ENCODE data around the gene SCAMP2. TPM values are rescaled to one million over a fixed set of nuclear protein-coding genes. Genes with fewer than 3 reads are reported as not detected.

The SCAMP2 gene
- total RNA-seq, 1 donor from 2014 or later = 93.4 TPM

DNA sequence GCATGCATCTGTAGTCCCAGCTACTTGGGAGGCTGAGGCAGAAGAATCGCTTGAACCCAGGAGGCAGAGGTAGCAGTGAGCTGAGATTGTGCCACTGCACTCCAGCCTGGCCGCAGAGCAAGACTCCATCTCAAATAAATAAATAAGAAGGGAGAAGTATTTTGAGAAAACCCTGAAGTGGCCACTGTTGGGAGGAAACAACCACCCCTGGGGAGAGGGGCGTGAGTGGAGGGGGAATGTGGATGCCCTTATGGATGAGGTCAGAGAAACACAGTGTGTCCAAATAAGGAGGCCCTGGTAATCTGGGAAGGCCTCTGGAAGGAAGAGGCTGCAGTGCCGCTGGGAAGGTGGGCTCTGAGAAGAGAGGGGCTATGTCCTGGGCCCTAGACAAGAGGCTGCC, 50.9 kb downstream of the SCAMP2 start:
- no peaks in the 10 kb centered on the region for H3K36me3 ChIP-seq (ENCODE audit: control insufficient read depth, insufficient read depth, low read length)
- no peak for TF ChIP-seq CTCF (IDR thresholded peaks at IDR 0.05; ENCODE audit: insufficient read depth, low read length, poor library complexity, severe bottlenecking)
- H3K4me3 ChIP-seq (ENCODE audit: low read depth, low read length) = no peak overlapping the region
- H3K27me3 ChIP-seq (ENCODE audit: control insufficient read depth, insufficient read depth, low read length) = peaks cover 28% of the 10 kb centered on the region
- DNase-seq (ENCODE audit: low read depth) = no peak

DNA sequence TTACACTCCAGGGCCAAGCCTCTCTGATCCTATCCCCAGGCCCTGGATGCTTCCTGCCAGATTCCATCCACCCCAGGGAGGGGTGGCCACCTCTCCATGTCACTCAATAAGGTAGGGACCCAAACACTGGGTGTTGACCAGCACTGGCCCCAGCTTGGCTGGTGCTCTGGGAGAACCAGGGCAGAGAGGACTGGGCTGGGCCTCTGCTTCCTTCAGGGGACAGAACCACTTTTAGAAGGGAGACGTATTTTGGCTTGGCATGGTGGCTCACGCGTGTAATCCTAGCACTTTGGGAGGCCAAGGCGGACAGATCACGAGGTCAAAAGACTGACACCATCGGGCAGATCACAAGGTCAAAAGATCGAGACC, 51.4 kb downstream of the SCAMP2 start:
- no peak for DNase-seq (ENCODE audit: low read depth)
- Histone ChIP-seq H3K27me3 (ENCODE audit: control insufficient read depth, insufficient read depth, low read length) (peaks cover 23% of the 10 kb centered on the region), H3K36me3 (ENCODE audit: control insufficient read depth, insufficient read depth, low read length) (no peaks in the 10 kb centered on the region), H3K4me3 (ENCODE audit: low read depth, low read length) (no peak overlapping the region)
- TF ChIP-seq CTCF (IDR thresholded peaks at IDR 0.05; ENCODE audit: insufficient read depth, low read length, poor library complexity, severe bottlenecking) = no peak

- DNase-seq (ENCODE audit: low read depth) = no peak
- Histone ChIP-seq H3K4me3 (ENCODE audit: low read depth, low read length) (no peak overlapping the region), H3K27me3 (ENCODE audit: control insufficient read depth, insufficient read depth, low read length) (peaks cover 19% of the 10 kb centered on the region), H3K36me3 (ENCODE audit: control insufficient read depth, insufficient read depth, low read length) (no peaks in the 10 kb centered on the region)
- TF ChIP-seq CTCF (IDR thresholded peaks at IDR 0.05; ENCODE audit: insufficient read depth, low read length, poor library complexity, severe bottlenecking) = no peak
These were observed 51.9 kb downstream of the SCAMP2 start for GRCh38 chr15:74821091-74821789.

DNA sequence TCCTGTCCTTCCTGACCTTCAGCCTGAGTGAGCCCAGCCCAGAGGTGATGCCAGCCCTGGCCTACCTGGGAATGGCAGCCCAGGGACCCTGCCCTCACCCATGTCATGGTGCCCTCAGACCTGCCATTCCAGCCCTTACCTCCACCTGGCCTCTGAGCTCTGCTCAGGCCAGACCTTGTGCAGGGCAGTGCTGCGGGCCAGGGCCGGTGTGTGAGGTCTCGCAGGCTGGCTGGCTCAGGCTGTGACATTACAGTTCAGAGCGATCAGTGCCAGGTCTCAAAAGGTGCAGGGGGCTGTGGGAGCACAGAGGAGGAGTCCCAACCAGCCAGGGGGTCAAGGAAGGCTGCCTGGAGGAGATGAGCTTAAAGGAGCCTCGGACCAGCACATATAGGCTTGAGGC, 53.1 kb downstream of the SCAMP2 start:
- H3K4me3 ChIP-seq (ENCODE audit: low read depth, low read length) = no peak overlapping the region
- peaks cover 7% of the 10 kb centered on the region for H3K27me3 ChIP-seq (ENCODE audit: control insufficient read depth, insufficient read depth, low read length)
- no peak for TF ChIP-seq CTCF (IDR thresholded peaks at IDR 0.05; ENCODE audit: insufficient read depth, low read length, poor library complexity, severe bottlenecking)
- DNase-seq (ENCODE audit: low read depth) = no peak
- H3K36me3 ChIP-seq (ENCODE audit: control insufficient read depth, insufficient read depth, low read length) = no peaks in the 10 kb centered on the region

- Histone ChIP-seq H3K4me3 (ENCODE audit: low read depth, low read length) (no peak overlapping the region), H3K27me3 (ENCODE audit: control insufficient read depth, insufficient read depth, low read length) (no peaks in the 10 kb centered on the region), H3K36me3 (ENCODE audit: control insufficient read depth, insufficient read depth, low read length) (no peaks in the 10 kb centered on the region)
- peak; percentile 48 for TF ChIP-seq CTCF (IDR thresholded peaks at IDR 0.05; ENCODE audit: insufficient read depth, low read length, poor library complexity, severe bottlenecking)
- DNase-seq (ENCODE audit: low read depth) = no peak
These were observed 55.8 kb downstream of the SCAMP2 start for GRCh38 chr15:74817370-74817737.

Measured in kidney epithelial cell (primary cell).